ENCODE results near the gene TSEN34. TPM values are rescaled to one million over a fixed set of nuclear protein-coding genes. Genes with fewer than 3 reads are reported as not detected.
"Not testable (repeated sequence)": the region's sequence is repeated elsewhere in the genome, so short reads cannot be mapped to it uniquely, and the experiment has no call there.

The TSEN34 gene
- total RNA-seq, 1 donor from 2014 or later = 82.5 TPM

DNA sequence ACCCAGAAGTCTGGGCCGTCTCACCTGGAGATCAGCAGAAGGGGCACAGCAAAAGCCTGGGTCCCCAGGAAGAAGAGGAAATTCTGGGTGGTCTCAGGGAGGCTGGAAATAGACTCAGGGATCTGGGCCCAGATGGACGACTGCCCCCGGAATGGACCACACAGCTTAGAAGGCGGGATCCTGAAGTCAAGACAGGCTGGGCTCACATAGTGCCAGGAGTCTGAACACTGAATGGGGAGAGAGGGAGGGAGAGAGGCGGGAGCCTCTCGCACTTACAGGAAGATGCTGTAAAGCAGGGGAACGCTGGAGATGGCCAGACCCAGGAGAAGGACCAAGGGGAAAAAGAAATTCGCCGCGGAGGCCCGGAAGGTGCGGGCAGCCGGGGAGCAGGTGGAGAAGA is 30.3 kb upstream of the TSEN34 start:
- DNase-seq (ENCODE audit: low read depth) = no peak

- peak; percentile 43 for DNase-seq (ENCODE audit: low read depth)
Measured at GRCh38 chr19:54162241-54162805, 28.8 kb upstream of the TSEN34 start.

DNA sequence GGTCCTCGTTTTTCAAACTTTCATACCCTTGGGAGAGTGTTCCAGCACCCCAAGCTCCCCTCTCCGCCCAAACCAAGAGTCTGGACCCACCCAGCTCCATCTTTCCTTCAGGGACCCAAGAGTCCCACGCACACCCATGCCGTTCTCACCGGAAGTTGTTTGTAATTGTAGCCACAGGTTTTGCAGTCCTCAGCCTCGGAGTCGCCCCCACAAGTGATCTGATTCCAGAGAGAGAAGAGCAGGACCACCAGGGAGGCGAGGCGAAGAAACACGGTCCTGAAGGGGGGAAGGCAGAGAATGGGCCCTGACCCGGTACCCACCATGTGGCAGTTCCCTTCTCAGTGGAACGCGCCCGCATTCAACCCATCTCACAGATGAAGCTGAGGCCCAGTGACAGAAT is 28.2 kb upstream of the TSEN34 start:
- DNase-seq (ENCODE audit: low read depth) = no peak

DNA sequence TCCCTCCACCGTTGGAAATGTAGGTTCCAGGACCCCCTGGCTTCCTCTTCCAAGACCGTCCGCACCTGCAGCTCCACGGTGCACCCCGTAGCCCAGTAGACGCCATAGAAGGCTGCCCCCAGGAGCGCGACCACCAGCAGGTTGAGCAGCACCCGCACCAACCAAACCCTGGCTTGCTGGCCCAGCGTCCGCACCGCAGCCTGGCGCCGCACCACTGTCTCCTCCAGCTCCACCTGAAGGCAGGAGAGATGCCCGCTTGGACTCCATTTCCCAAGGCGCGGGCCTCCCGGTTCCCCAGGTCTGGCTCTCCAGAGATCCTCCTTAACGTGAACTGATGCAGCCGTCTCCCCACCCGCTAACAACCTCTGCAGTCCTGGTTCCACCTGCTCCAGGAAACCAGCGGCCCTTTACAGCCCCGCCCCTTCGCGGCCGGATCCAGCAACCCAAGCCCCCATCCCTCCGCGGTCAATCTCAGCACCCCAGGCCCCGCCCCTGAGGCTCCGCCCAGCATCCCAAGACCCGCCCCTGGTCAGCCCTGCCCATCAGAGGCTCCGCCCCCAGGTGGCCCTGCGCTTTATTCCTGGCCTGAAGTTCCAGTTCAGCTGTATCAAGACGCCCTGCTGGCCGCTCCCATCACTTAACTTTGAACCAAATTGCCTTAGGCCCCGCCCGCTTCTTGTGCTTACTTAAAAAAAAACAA is 26.6 kb upstream of the TSEN34 start:
- DNase-seq (ENCODE audit: low read depth) = no peak

- DNase-seq (ENCODE audit: low read depth) = no peak
Measured at GRCh38 chr19:54165222-54165621, 25.9 kb upstream of the TSEN34 start.

DNA sequence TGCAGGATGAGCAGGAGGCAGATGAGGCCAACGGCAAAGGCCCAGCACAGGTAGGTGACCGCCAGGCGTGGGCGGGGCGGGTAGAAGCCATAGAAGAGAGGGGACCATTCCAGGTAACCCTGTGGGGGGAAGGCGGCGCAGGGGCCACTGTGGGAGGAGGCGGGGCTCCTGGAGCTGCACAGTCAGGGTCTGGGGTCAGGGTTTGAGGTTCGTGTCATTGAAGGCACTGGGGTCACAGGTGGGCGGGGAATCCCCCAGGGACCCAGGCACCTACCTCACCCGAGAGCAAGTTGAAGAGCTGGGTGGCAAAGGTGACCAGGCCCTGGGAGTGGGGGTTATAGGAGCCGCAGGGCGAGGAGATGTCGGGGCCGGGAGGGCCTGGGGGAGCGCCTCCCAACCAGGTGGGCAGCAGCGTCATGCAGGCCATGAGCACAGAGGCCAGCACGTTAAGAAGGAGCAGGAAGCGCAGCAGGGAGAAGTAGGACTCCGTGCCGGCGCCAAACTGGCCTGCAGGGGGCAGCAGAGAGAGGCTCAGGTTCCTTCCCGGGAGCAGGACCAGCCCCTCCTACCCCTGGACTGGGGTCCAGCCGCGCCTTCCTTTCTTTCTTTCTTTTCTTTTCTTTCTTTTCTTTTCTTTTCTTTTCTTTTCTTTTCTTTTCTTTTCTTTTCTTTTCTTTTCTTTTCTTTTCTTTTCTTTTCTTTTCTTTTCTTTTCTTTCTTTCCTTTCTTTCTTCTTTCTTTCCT is 22.8 kb upstream of the TSEN34 start:
- peak; percentile 51 for DNase-seq (ENCODE audit: low read depth)

- no peak for DNase-seq (ENCODE audit: low read depth)
Measured at GRCh38 chr19:54169149-54169740, 21.9 kb upstream of the TSEN34 start.

GRCh38 chr19:54171736-54172431 is 19.2 kb upstream of the TSEN34 start:
- DNase-seq (ENCODE audit: low read depth) = not testable (repeated sequence)

- no peak for DNase-seq (ENCODE audit: low read depth)
Measured at GRCh38 chr19:54172471-54173358, 18.4 kb upstream of the TSEN34 start, which contains the start of gene TMC4. Gene TMC4 (minus strand): TSS chr19:54173160. CDS start chr19:54173117, 43 bp downstream.

GRCh38 chr19:54173359-54173699 is 17.8 kb upstream of the TSEN34 start:
- DNase-seq (ENCODE audit: low read depth) = no peak

DNA sequence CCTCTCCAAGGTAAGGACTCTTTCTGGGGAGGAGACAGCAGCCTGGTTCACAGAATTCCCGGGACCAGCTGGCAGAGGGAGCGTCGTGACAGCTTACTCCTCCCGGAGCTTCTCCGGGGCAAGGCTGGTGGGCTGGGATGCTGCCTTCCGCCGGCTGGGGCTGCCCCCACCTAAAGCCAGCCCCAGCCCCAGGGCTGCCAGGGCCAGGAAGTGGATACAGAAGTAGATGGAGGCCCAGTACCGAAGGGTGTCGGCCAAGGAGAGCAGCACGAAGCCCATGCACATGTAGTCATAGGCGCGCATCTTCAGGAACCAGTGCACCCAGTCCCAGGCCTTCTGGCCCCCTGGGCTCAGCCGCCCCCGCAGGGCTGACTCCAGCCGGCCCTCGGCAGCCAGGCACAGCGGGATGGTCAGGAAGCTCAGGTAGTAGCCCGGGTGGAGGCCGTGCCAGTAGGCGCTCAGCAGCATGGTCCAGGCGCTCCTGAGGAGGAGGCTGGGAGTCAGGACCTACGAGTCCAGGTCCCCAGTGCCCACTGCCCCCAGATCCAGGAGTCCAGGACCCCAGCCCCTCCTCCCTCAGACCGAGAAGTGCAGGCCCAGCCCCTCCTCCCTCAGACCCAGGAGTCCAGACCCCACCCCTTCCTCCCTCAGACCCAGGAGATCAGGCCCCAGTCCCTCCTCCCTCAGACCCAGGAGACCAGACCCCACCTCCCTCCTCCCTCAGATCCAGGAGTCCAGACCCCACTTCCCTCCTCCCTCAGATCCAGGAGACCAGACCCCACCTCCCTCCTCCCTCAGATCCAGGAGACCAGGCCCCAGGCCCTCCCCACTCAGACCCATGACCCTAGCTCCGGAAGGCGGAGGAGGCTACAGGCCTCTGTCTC is 16.9 kb upstream of the TSEN34 start:
- no peak for DNase-seq (ENCODE audit: low read depth)

- DNase-seq (ENCODE audit: low read depth) = no peak
Measured at GRCh38 chr19:54178581-54179261, 12.4 kb upstream of the TSEN34 start.

DNA sequence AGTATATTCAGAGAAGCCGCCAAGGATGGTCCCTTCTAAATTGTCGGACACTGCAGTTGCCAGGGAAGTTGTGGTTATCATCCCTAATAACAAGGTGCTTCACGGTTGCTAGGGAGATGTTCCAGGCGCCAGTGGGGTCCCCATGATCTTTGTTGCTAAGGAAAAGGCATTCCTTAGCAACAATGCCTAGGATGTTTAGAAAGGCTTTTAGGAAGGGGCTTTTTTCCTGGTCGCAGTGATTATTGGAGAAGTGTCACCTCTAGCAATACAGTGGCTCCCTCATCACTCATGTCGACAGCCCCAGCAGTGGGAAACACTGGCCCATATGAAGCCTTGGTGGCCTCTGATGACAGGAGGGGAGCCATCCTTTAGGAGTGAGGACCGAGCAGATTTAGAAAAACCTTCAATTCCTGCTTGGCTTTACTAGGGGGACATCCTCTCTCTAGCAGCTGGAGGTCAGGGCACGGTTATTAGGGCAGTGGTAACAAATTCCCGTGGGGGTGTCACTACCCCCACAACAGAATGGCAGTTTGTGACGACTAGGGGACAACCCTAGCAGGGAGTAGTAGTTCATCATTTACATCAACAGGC is 11.8 kb upstream of the TSEN34 start:
- DNase-seq (ENCODE audit: low read depth) = no peak

DNA sequence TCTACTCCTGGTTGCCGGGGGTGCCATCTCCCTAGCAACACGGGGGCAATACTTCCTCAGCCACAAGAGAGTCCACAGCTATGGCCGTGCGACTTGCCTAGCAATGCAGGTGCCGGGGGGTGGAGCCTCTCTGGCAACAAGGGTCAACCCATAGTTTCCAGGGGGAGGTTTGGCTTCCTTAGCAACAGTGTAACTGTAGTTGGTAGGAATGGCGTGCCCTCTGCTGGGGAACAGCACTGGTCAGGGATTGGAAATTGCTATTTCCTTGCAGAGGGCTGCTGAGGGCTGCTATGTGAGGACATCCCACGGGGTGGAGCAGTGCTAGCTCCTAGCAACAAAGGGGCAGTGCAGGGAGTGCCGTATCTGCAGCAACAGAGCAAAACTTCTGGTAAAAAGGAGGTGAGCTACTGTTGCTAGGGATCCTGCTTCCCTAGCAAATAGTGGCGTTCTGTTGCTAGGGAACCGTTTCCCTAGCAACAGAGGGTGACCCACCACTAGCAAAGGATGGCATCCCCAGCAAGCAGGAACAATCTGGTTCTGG is 11.1 kb upstream of the TSEN34 start:
- peak; percentile 76 for DNase-seq (ENCODE audit: low read depth)

GRCh38 chr19:54180691-54181091 is 10.4 kb upstream of the TSEN34 start:
- no peak for DNase-seq (ENCODE audit: low read depth)

GRCh38 chr19:54181894-54182293 is 9.2 kb upstream of the TSEN34 start:
- not testable (repeated sequence) for DNase-seq (ENCODE audit: low read depth)

- no peak for DNase-seq (ENCODE audit: low read depth)
Measured at GRCh38 chr19:54183431-54183830, 7.7 kb upstream of the TSEN34 start.

- DNase-seq (ENCODE audit: low read depth) = no peak
Measured at GRCh38 chr19:54186351-54186750, 4.8 kb upstream of the TSEN34 start.

- DNase-seq (ENCODE audit: low read depth) = no peak
Measured at GRCh38 chr19:54186934-54187381, 4.2 kb upstream of the TSEN34 start.

Measured in renal cortical epithelial cell (primary cell).